Glutamatergic neuron (in vitro differentiated cells): Measurements from ENCODE around the gene ALB. TPM values are rescaled to one million over a fixed set of nuclear protein-coding genes. Genes with fewer than 3 reads are reported as not detected.

Experiments
- DNase-seq: peaks from one replicate; pipeline ENCODE4 v3.0.0; 2022
- H3K27ac Mint-ChIP-seq: one replicate; pipeline ENCODE4 v1.8.0; 2020; ENCODE audit warnings: mild to moderate bottlenecking, mixed read lengths, inconsistent platforms; ENCODE audit not compliant: unreplicated experiment
- H3K27me3 Mint-ChIP-seq: one replicate; pipeline ENCODE4 v1.8.0; 2020; ENCODE audit warnings: mild to moderate bottlenecking, moderate library complexity, mixed read lengths, inconsistent platforms; ENCODE audit not compliant: unreplicated experiment
- H3K36me3 Mint-ChIP-seq: one replicate; pipeline ENCODE4 v1.8.0; 2020; ENCODE audit warnings: mild to moderate bottlenecking, mixed read lengths, inconsistent platforms; ENCODE audit not compliant: unreplicated experiment
- H3K4me1 Mint-ChIP-seq: one replicate; pipeline ENCODE4 v1.8.0; 2020; ENCODE audit warnings: mild to moderate bottlenecking, low read depth, mixed read lengths, inconsistent platforms; ENCODE audit not compliant: unreplicated experiment
- H3K4me3 Mint-ChIP-seq: one replicate; pipeline ENCODE4 v1.8.0; 2020; ENCODE audit warnings: mild to moderate bottlenecking, mixed read lengths, inconsistent platforms; ENCODE audit not compliant: unreplicated experiment
- H3K9me3 Mint-ChIP-seq: one replicate; pipeline ENCODE4 v1.8.0; 2020; ENCODE audit warnings: mild to moderate bottlenecking, moderate library complexity, mixed read lengths, inconsistent platforms; ENCODE audit not compliant: unreplicated experiment
- total RNA-seq: library from RNA; stranded (reverse); fragmentation: NEBNext Ultra II Directional; extraction: Animal tissue kit (Norgen Biotek cat#: 25700); gene quantifications from one replicate; pipeline ENCODE4 v1.2.1, GENCODE V29; 2021; ENCODE audit not compliant: unreplicated experiment
- TF ChIP-seq, protein P1 (sequence below): fragments of 200-600 bp; sonication (generic); IDR thresholded peaks from one replicate; pipeline ENCODE4 v1.5.0; 2021; ENCODE audit not compliant: partially characterized antibody, unreplicated experiment

ALB gene
- total RNA-seq, 1 donor from 2014 or later = not detected

DNA sequence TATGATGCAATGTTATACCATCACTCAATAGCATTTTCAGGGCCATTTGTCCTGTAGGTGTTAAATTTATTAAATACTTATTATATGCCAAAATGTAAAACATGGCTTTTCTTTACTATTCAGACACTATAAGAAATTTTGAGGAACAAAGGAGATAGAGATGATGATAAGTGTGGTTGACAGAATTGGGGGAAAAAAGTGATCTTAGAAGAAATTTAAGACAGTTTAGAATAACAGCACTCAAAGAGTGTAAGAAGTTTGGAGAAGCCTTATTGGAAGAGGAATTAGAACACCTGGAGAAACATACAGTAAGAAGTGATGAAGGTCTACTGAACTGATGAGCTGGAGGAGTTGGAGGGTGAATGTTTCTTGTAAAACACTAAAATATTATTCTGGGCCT is 19.1 kb downstream of the ALB start:
- TF ChIP-seq, protein P1, sequence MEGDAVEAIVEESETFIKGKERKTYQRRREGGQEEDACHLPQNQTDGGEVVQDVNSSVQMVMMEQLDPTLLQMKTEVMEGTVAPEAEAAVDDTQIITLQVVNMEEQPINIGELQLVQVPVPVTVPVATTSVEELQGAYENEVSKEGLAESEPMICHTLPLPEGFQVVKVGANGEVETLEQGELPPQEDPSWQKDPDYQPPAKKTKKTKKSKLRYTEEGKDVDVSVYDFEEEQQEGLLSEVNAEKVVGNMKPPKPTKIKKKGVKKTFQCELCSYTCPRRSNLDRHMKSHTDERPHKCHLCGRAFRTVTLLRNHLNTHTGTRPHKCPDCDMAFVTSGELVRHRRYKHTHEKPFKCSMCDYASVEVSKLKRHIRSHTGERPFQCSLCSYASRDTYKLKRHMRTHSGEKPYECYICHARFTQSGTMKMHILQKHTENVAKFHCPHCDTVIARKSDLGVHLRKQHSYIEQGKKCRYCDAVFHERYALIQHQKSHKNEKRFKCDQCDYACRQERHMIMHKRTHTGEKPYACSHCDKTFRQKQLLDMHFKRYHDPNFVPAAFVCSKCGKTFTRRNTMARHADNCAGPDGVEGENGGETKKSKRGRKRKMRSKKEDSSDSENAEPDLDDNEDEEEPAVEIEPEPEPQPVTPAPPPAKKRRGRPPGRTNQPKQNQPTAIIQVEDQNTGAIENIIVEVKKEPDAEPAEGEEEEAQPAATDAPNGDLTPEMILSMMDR = no peak
- Mint-ChIP-seq H3K9me3 (no peaks in the 10 kb centered on the region), H3K27ac (no peak overlapping the region), H3K27me3 (peaks cover 2% of the 10 kb centered on the region), H3K4me1 (no peaks in the 10 kb centered on the region), H3K4me3 (no peak overlapping the region), H3K36me3 (no peaks in the 10 kb centered on the region)
- no peak for DNase-seq

DNA sequence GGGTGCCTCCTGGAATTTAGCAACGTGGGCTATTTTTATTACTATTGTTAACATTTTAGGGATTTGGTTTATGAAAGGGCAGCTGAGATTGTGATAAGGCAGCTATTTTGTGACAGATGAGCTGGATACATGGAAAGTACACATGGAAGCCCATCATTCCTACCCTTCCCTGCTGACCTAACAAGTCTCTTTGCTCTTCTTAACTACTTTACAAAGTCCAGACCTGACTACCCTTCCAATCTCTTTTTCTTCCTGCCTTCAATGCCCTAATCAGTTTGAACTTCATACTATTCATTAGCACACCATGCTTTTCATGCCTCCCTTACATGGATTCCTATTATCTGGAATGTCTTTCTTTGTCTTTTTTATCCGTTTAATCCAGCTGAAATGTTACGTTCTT is 22.6 kb downstream of the ALB start:
- TF ChIP-seq, protein P1 = no peak
- H3K36me3 Mint-ChIP-seq = no peaks in the 10 kb centered on the region
- H3K9me3 Mint-ChIP-seq = no peaks in the 10 kb centered on the region
- no peak for DNase-seq
- H3K27me3 Mint-ChIP-seq = peaks cover 4% of the 10 kb centered on the region
- no peak overlapping the region for H3K27ac Mint-ChIP-seq
- H3K4me1 Mint-ChIP-seq = no peaks in the 10 kb centered on the region
- H3K4me3 Mint-ChIP-seq = no peak overlapping the region

DNA sequence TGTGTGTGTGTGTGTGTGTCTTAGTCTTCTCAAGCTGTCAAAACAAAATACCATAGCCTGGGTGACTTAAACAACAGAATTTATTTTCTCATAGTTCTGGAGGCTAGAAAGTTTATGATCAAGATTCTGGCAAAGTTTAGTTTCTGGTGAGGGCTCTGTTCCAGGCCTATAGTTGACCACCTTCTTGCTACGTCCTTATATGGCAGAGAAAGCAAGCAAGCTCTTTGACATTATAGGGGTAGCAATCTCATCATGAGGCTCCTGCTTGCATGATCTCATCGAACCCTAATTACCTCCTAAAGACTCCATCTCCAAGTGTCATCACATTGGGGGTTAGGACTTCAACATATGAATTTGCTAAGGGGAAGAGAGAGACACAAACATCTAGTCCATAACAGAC is 25.0 kb downstream of the ALB start:
- TF ChIP-seq, protein P1 = no peak
- no peaks in the 10 kb centered on the region for H3K4me1 Mint-ChIP-seq

DNA sequence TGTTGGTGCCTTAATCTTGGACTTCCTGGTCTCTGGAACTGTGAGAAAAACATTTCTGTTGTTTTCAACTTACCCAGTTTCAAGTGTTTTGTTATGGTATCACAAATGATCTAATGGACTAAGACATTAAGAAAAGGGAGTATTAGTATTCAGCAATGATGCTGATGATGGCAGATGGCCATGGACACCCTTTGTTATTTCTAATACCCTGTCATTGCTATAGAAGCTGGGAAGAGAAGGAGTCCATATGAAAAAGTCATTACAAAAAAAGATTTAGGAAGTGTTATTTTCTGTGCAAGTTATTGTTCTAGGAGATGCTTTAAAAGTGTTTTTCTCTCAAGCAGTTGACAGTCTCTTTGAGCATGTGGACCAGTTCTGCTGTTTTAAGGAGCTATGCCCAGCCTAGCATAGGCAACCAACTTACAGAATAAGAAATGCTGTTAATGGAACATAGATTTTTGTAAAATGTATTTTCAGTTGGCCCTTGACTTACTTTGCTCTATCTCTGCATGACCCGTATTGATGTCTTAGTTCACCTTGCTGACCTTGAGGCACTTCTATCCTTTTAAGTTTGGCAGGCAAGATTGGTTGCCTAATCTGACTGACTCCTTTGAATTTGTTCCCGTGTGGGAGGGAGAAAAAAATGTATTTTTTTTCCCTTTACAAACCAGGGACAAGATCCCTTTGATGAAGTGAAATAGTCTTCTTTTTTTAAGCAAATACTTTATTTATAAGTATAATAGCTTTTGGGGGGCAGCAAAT is 25.9 kb downstream of the ALB start:
- no peak overlapping the region for H3K27ac Mint-ChIP-seq

More for the DNA sequence above, 25.0 kb downstream of the ALB start:
- Mint-ChIP-seq H3K27ac (no peak overlapping the region), H3K4me3 (no peak overlapping the region), H3K9me3 (no peaks in the 10 kb centered on the region), H3K27me3 (peaks cover 4% of the 10 kb centered on the region), H3K36me3 (no peaks in the 10 kb centered on the region)
- no peak for DNase-seq

DNA sequence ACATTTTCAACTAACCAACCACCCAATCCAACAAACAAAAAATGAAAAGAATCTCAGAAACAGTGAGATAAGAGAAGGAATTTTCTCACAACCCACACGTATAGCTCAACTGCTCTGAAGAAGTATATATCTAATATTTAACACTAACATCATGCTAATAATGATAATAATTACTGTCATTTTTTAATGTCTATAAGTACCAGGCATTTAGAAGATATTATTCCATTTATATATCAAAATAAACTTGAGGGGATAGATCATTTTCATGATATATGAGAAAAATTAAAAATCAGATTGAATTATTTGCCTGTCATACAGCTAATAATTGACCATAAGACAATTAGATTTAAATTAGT is 27.7 kb downstream of the ALB start:
- Mint-ChIP-seq H3K27me3 (peaks cover 2% of the 10 kb centered on the region), H3K4me3 (no peak overlapping the region), H3K36me3 (no peaks in the 10 kb centered on the region), H3K27ac (no peak overlapping the region), H3K9me3 (no peaks in the 10 kb centered on the region), H3K4me1 (no peaks in the 10 kb centered on the region)
- no peak for DNase-seq
- TF ChIP-seq, protein P1 = no peak

More for the DNA sequence above, 25.9 kb downstream of the ALB start:
- no peak for DNase-seq
- Mint-ChIP-seq H3K36me3 (no peaks in the 10 kb centered on the region), H3K9me3 (no peaks in the 10 kb centered on the region), H3K4me3 (no peak overlapping the region), H3K4me1 (no peaks in the 10 kb centered on the region), H3K27me3 (peaks cover 2% of the 10 kb centered on the region)
- TF ChIP-seq, protein P1 = no peak
